SK-N-MC (cell line): ENCODE results near the gene ITGB1BP2.

ENCODE experiments used
- EZH2 ChIP-seq: fragments of 200-600 bp; sonication (generic); IDR thresholded peaks from one replicate; pipeline ENCODE4 v1.6.1; 2017; ENCODE audit warnings: antibody characterized with exemption
- POLR2AphosphoS5 ChIP-seq: IDR thresholded peaks from 2 replicates; pipeline ENCODE4 v1.6.1; 2012; ENCODE audit warnings: mild to moderate bottlenecking, low read depth, low read length, borderline replicate concordance

DNA sequence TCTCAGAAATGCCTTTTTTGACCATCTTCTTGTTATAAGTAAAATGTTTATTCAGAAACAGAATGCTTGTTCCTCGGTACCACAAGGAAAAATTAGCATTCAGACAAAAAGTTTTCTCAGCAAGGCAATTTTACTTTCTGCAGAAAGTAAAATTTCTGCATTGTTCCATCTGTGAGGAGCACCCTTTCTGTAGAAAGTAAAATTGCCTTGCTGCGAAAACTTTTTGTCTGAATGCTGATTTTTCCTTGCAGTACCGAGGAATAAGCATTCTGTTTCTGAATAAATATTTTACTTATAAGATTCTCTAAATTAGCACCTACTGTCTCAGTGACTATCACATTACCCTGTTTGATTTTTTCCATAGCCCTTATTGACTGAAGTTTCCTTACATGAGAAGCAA, 24.8 kb downstream of the ITGB1BP2 start:
- TF ChIP-seq POLR2AphosphoS5 = no peak
- TF ChIP-seq EZH2 = no peak
